Ascending aorta (tissue), 2 donors: ENCODE results near the gene EBF3. TPM values are rescaled to one million over a fixed set of nuclear protein-coding genes. Genes with fewer than 3 reads are reported as not detected.

Source experiments
- DNase-seq, 2 donors: peaks; one replicate each; pipeline ENCODE4 v3.0.0-alpha.2; 2019; ENCODE audit warnings: low spot score in 2 of 2
- H3K27ac ChIP-seq, 2 donors: fragments of 200-600 bp; sonication (generic); one replicate each; pipeline ENCODE4 v1.5.1; 2016 to 2017; ENCODE audit warnings: mild to moderate bottlenecking in 1 of 2
- H3K27me3 ChIP-seq: fragments of 200-600 bp; sonication (generic); one replicate; pipeline ENCODE4 v1.5.1; 2017
- H3K36me3 ChIP-seq, 2 donors: fragments of 200-600 bp; sonication (generic); one replicate each; pipeline ENCODE4 v1.5.1; 2016
- H3K4me1 ChIP-seq, 2 donors: fragments of 200-600 bp; sonication (generic); one replicate each; pipeline ENCODE4 v1.5.1; 2016 to 2017; ENCODE audit warnings: mild to moderate bottlenecking in 1 of 2
- H3K4me3 ChIP-seq, 2 donors: fragments of 200-600 bp; sonication (generic); one replicate each; pipeline ENCODE4 v1.5.1; 2016 to 2017; ENCODE audit warnings: mild to moderate bottlenecking in 1 of 2
- H3K9me3 ChIP-seq, 2 donors: fragments of 200-600 bp; sonication (generic); one replicate each; pipeline ENCODE4 v1.5.1; 2016
- intact Hi-C: fragments of 100-400 bp; cut with DNase I; formaldehyde crosslinking; loops from one replicate; pipeline ENCODE4 v1.15.1; 2023
- total RNA-seq: library from RNA; depleted of rRNA; stranded (reverse); fragments of >200 nt; gene quantifications from one replicate; pipeline ENCODE4 v1.1.0, GENCODE V29; 2016
- TF ChIP-seq, protein P1 (sequence below), 3 experiments: fragments of 200-600 bp in 2 of 3; fragments of 450-650 bp in 1 of 3; sonication (generic) in 2 of 3; IDR thresholded peaks; one replicate each; pipeline ENCODE4 v1.5.1; 2016 to 2019; ENCODE audit warnings: antibody characterized with exemption in 3 of 3, mild to moderate bottlenecking in 1 of 3, moderate library complexity in 1 of 3

Gene EBF3
- total RNA-seq, 1 donor from 2014 or later = 20.2 TPM

DNA sequence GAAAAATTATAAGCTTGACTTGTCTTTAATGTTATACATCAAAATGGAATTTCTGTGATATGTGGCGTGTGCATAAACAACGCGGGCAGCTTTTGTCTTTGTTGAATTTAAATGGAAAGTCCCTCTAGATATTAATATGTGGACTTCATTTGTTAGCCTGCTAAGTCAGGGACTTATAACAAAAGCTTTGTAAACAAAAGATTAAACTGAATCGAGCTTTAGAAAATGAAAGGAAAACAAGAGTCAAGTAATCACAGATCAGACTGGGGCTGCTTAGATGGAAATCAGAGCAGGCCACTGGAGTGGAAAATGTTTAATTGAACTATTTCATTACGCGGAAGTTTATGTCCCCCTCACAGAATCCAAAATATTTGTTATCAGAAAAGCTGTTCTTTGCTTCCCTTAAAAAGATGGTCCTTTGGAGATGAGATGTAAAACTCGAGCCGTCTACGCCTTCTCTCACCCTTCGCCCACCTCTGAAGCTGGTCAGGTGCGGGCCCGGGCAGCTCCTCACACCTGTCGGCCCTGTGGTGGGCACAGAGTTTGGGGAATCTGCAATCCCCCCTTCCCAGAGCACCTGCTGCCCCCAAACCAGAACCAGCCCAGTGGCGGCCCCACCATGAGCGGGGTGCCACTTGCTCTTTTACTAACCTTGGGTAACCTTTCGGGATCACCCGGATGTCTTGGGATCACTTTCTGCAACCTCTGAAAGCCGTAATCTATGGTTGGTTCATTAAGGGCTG lies 116.2 kb downstream of the EBF3 start:
- H3K4me3 ChIP-seq = no peak overlapping the region

DNA sequence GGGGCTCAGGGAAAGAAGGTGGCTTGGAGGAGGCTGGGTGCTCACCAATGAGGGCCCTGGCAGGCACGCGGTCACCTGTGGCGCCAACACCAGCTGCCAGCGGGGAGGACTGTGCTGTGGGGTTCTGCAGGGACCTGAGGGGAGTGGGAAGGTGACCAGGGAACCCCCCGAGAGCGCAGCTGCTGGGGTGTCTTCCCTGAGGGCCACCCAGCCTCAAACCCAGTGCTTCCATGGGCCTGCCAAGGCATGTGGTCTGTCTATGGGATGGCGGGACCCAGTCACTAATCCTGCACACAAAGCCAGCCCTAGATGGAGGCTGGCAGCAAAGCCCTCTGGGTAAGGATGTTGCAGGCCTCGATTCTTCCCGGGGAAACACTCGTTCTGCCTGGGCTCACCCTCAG lies 117.1 kb downstream of the EBF3 start:
- DNase-seq = peak in 1 of 2 donors; percentile 33
- H3K36me3 ChIP-seq = no peaks in the 10 kb centered on the region
- no peaks in the 10 kb centered on the region for H3K9me3 ChIP-seq
- no peaks in the 10 kb centered on the region for H3K27me3 ChIP-seq
- no peak overlapping the region for H3K27ac ChIP-seq
- intact Hi-C loops = no loop called here
- no peaks in the 10 kb centered on the region for H3K4me1 ChIP-seq
- TF ChIP-seq, protein P1, sequence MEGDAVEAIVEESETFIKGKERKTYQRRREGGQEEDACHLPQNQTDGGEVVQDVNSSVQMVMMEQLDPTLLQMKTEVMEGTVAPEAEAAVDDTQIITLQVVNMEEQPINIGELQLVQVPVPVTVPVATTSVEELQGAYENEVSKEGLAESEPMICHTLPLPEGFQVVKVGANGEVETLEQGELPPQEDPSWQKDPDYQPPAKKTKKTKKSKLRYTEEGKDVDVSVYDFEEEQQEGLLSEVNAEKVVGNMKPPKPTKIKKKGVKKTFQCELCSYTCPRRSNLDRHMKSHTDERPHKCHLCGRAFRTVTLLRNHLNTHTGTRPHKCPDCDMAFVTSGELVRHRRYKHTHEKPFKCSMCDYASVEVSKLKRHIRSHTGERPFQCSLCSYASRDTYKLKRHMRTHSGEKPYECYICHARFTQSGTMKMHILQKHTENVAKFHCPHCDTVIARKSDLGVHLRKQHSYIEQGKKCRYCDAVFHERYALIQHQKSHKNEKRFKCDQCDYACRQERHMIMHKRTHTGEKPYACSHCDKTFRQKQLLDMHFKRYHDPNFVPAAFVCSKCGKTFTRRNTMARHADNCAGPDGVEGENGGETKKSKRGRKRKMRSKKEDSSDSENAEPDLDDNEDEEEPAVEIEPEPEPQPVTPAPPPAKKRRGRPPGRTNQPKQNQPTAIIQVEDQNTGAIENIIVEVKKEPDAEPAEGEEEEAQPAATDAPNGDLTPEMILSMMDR (IDR thresholded peaks at IDR 0.05) = no peak
- H3K4me3 ChIP-seq = no peak overlapping the region

More for the DNA sequence above, 116.2 kb downstream of the EBF3 start:
- intact Hi-C loops = no loop called here
- peak in 1 of 2 donors; percentile 45 for DNase-seq
- Histone ChIP-seq H3K4me1 (no peaks in the 10 kb centered on the region), H3K36me3 (no peaks in the 10 kb centered on the region), H3K27me3 (no peaks in the 10 kb centered on the region), H3K27ac (no peak overlapping the region), H3K9me3 (no peaks in the 10 kb centered on the region)
- TF ChIP-seq, protein P1 (IDR thresholded peaks at IDR 0.05) = no peak

DNA sequence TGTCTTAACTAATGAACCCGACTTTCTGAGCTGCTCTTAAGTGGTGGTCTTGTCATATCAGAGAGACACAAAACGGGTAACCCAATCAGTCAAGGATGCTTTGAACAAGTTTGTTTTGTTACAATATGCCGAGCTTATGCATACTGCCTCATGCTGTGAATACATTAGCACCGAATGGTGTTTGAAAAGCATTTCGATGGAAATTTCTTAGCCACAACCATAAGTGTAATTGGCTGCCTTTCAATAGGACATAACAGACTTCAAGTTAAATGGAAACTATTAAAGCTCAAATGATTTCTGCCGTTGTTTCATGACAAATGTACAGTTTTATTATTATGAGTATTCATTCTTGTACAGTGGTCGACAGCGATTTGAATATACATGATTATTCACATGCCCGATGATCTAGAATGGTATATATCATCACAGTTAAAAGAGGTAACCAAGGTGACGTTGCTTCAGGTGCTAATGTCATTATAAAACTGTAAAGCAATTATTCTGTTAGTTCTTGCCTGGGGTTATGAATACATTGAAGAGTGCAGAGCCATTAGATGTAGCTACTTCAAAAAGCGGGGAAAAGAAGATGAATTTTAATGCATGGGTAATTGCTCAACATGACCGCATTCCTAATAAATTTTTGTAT lies 118.8 kb downstream of the EBF3 start:
- Histone ChIP-seq H3K27me3 (no peaks in the 10 kb centered on the region), H3K36me3 (no peaks in the 10 kb centered on the region), H3K27ac (no peak overlapping the region), H3K4me3 (no peak overlapping the region), H3K9me3 (no peaks in the 10 kb centered on the region), H3K4me1 (no peaks in the 10 kb centered on the region)
- TF ChIP-seq, protein P1 (IDR thresholded peaks at IDR 0.05) = no peak
- DNase-seq = no peak
- intact Hi-C loops = no loop called here

DNA sequence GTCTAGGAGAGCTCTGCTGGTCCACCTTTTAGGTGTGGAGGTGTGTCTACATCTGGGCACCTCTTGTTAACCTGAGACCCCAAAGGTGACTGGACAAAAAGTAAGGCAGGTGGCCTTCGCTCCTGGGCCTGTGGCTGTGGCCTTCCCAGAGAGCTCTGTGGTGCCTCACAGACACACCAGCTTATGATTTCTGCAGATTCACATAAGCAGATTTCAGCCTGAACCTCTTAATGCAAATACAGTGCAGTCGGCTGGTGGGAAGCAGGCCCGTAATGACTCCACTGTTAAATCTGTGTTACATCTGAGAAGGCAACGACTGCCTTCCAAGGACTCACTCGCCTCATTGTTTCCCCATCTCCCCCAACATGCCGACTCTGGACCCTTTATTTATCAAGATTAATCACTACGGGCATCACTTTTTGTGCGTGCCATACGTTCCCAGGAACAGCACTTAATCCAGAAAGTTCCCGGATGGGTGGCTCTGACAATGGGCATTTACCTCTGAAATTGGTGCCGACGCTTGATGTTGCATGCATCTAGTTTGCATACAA lies 119.8 kb downstream of the EBF3 start:
- Histone ChIP-seq H3K9me3 (no peaks in the 10 kb centered on the region), H3K27me3 (no peaks in the 10 kb centered on the region), H3K27ac (no peak overlapping the region), H3K4me3 (no peak overlapping the region), H3K36me3 (no peaks in the 10 kb centered on the region), H3K4me1 (no peaks in the 10 kb centered on the region)
- intact Hi-C loops = no loop called here
- DNase-seq = peak in 1 of 2 donors; percentile 33
- TF ChIP-seq, protein P1 (IDR thresholded peaks at IDR 0.05) = no peak

DNA sequence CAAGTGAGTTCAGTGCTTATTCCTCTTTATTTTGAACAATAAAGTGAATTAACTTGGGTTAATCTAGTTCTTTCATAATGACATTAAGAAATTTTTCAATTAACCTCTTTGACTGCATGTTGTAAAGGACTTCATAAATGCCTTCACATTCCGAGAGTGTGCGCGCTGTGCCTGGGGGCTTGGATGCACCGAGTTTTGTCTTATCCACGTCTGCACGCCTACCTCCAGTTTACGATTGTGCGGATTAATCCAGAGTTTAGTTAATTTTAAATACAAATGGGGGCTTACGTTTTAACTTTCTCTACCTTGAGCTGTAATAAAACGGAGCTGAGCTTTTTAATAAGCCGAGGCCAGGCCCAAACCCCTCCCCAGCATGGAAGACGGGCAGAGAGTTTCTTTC lies 120.4 kb downstream of the EBF3 start:
- Histone ChIP-seq H3K4me1 (no peaks in the 10 kb centered on the region), H3K9me3 (no peaks in the 10 kb centered on the region), H3K4me3 (no peak overlapping the region), H3K27me3 (no peaks in the 10 kb centered on the region), H3K27ac (no peak overlapping the region), H3K36me3 (no peaks in the 10 kb centered on the region)
- no peak for DNase-seq
- TF ChIP-seq, protein P1 (IDR thresholded peaks at IDR 0.05) = no peak
- intact Hi-C loops = no loop called here
